Liver (tissue), 3 donors: ENCODE measurements around the gene ENOSF1.

Experiments used
- ATF3 ChIP-seq: IDR thresholded peaks from 2 replicates; pipeline ENCODE4 v1.6.1; 2016; ENCODE audit warnings: antibody characterized with exemption
- EGR1 ChIP-seq, 2 donors: IDR thresholded peaks; 2 replicates each; pipeline ENCODE4 v1.6.1; 2016 to 2018; ENCODE audit warnings: antibody characterized with exemption in 2 of 2, low read depth in 2 of 2
- GABPA ChIP-seq, 2 donors: IDR thresholded peaks in 1 of 2; conservative IDR thresholded peaks in 1 of 2; 2 replicates each; pipeline ENCODE4 v1.6.1; 2016; ENCODE audit warnings: antibody characterized with exemption in 2 of 2, mild to moderate bottlenecking in 1 of 2, moderate library complexity in 1 of 2
- RAD21 ChIP-seq, 2 donors: IDR thresholded peaks; 2 replicates each; pipeline ENCODE4 v1.6.1; 2016; ENCODE audit warnings: antibody characterized with exemption in 2 of 2, mild to moderate bottlenecking in 2 of 2
- RXRA ChIP-seq, 2 donors: IDR thresholded peaks; 2 replicates each; pipeline ENCODE4 v1.6.1; 2017 to 2018; ENCODE audit warnings: antibody characterized with exemption in 2 of 2, mild to moderate bottlenecking in 1 of 2
- YY1 ChIP-seq: IDR thresholded peaks from 2 replicates; pipeline ENCODE4 v1.6.1; 2016; ENCODE audit warnings: antibody characterized with exemption, mild to moderate bottlenecking
- ZBTB33 ChIP-seq: IDR thresholded peaks from 2 replicates; pipeline ENCODE4 v1.6.1; 2016; ENCODE audit warnings: antibody characterized with exemption
- TF ChIP-seq, protein P1 (sequence below): fragments of 150-350 bp; IDR thresholded peaks from 2 replicates; pipeline ENCODE4 v1.5.1; 2017; ENCODE audit warnings: improper control_type of control experiment, low read depth, low read length; ENCODE audit not compliant: missing input control
- TF ChIP-seq, protein P2 (sequence below): IDR thresholded peaks from 2 replicates; pipeline ENCODE4 v1.6.1; 2016; ENCODE audit warnings: antibody characterized with exemption, mild to moderate bottlenecking
- donor health status: healthy.
- donor health status: healthy.

DNA sequence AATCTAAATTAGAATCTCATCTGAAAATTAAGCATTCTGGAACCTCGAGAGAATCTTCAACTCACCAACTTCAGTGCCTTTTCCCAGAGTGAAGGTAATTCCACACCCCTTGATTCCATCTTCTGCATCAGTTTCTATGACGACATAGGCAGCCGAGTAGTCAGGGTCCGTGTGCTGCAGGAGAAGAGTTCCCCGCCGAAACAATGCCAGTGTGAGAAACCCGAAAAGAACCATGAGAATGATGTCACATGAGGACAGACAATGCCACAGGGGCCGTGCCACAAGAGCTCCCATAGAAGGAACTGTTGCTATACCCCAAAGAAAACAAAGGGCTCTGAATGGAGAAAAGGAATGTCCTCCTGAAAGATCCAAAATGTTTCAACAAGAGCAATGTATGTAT, 6.0 kb downstream of the ENOSF1 start:
- TF ChIP-seq EGR1 (IDR thresholded peaks at IDR 0.05; ENCODE audit: low read depth in 2 of 2) (no peak), GABPA (IDR thresholded peaks at IDR 0.05 in 1 of 2, conservative IDR thresholded peaks at IDR 0.05 in 1 of 2) (no peak), RAD21 (IDR thresholded peaks at IDR 0.05) (no peak), RXRA (IDR thresholded peaks at IDR 0.05) (no peak), YY1 (no peak), ATF3 (no peak), ZBTB33 (no peak)
- TF ChIP-seq, protein P1, sequence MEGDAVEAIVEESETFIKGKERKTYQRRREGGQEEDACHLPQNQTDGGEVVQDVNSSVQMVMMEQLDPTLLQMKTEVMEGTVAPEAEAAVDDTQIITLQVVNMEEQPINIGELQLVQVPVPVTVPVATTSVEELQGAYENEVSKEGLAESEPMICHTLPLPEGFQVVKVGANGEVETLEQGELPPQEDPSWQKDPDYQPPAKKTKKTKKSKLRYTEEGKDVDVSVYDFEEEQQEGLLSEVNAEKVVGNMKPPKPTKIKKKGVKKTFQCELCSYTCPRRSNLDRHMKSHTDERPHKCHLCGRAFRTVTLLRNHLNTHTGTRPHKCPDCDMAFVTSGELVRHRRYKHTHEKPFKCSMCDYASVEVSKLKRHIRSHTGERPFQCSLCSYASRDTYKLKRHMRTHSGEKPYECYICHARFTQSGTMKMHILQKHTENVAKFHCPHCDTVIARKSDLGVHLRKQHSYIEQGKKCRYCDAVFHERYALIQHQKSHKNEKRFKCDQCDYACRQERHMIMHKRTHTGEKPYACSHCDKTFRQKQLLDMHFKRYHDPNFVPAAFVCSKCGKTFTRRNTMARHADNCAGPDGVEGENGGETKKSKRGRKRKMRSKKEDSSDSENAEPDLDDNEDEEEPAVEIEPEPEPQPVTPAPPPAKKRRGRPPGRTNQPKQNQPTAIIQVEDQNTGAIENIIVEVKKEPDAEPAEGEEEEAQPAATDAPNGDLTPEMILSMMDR = no peak
- TF ChIP-seq, protein P2, sequence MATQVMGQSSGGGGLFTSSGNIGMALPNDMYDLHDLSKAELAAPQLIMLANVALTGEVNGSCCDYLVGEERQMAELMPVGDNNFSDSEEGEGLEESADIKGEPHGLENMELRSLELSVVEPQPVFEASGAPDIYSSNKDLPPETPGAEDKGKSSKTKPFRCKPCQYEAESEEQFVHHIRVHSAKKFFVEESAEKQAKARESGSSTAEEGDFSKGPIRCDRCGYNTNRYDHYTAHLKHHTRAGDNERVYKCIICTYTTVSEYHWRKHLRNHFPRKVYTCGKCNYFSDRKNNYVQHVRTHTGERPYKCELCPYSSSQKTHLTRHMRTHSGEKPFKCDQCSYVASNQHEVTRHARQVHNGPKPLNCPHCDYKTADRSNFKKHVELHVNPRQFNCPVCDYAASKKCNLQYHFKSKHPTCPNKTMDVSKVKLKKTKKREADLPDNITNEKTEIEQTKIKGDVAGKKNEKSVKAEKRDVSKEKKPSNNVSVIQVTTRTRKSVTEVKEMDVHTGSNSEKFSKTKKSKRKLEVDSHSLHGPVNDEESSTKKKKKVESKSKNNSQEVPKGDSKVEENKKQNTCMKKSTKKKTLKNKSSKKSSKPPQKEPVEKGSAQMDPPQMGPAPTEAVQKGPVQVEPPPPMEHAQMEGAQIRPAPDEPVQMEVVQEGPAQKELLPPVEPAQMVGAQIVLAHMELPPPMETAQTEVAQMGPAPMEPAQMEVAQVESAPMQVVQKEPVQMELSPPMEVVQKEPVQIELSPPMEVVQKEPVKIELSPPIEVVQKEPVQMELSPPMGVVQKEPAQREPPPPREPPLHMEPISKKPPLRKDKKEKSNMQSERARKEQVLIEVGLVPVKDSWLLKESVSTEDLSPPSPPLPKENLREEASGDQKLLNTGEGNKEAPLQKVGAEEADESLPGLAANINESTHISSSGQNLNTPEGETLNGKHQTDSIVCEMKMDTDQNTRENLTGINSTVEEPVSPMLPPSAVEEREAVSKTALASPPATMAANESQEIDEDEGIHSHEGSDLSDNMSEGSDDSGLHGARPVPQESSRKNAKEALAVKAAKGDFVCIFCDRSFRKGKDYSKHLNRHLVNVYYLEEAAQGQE = no peak
